T-cell (primary cell): ENCODE measurements around the gene WWP2. TPM values are rescaled to one million over a fixed set of nuclear protein-coding genes. Genes with fewer than 3 reads are reported as not detected.
"Not testable (repeated sequence)": the region's sequence is repeated elsewhere in the genome, so short reads cannot be mapped to it uniquely, and the experiment has no call there.

Experiments
- ATAC-seq, 4 experiments: fragments of 200-7000 bp in 3 of 4; fragments of 150-1000 bp in 1 of 4; cut with Tn5 transposase; replicated peaks in 1 of 4; 1 replicate in 3 of 4; 2 replicates in 1 of 4; pipeline ENCODE4 v1.10.0; 2021; ENCODE audit warnings: moderate library complexity in 3 of 4, mild to moderate bottlenecking in 2 of 4, moderate number of reproducible peaks in 1 of 4
- CTCF ChIA-PET, 2 donors: fragments of 300-600 bp; sonication (Branson Sonifier 250); formaldehyde crosslinking; loops; one replicate each; lab custom pipeline; 2022; ENCODE audit warnings: antibody characterized with exemption in 2 of 2; lab: Charles Lee
- POLR2A ChIA-PET, 2 donors: fragments of 300-600 bp; sonication (Branson Sonifier 250); formaldehyde crosslinking; loops; one replicate each; lab custom pipeline; 2022; ENCODE audit warnings: antibody characterized with exemption in 2 of 2; lab: Charles Lee
- DNase-seq, 35 experiments: peaks; one replicate each; pipeline versions ENCODE4 v3.0.0 to v3.0.0-alpha.2; 2013 to 2023
- H3K27ac ChIP-seq: one replicate; pipeline ENCODE4 v1.5.1; 2013; ENCODE audit warnings: low read length
- H3K27me3 ChIP-seq, 2 experiments: replicated peaks in 1 of 2; 1 replicate in 1 of 2; 2 replicates in 1 of 2; pipeline versions ENCODE4 v1.6.1 to v1.7.0; 2013; ENCODE audit warnings: low read length in 1 of 2, mixed read lengths in 1 of 2; ENCODE audit not compliant: control insufficient read depth in 2 of 2, insufficient read depth in 2 of 2; ENCODE audit errors: extremely low read depth in 1 of 2
- H3K36me3 ChIP-seq, 2 donors: 1 replicate in 1 of 2; 2 replicates in 1 of 2; pipeline versions ENCODE4 v1.6.1 to v1.7.0; 2013; ENCODE audit warnings: low read length in 1 of 2; ENCODE audit not compliant: control insufficient read depth in 2 of 2, insufficient read depth in 1 of 2; ENCODE audit errors: extremely low read depth in 1 of 2
- H3K4me1 ChIP-seq, 2 experiments: 1 replicate in 1 of 2; 2 replicates in 1 of 2; pipeline versions ENCODE4 v1.6.1 to v1.7.0; 2013; ENCODE audit warnings: low read length in 2 of 2, mixed read lengths in 1 of 2; ENCODE audit not compliant: insufficient read depth in 2 of 2, control insufficient read depth in 1 of 2; ENCODE audit errors: extremely low read depth in 1 of 2
- H3K4me3 ChIP-seq, 2 donors: 1 replicate in 1 of 2; 2 replicates in 1 of 2; pipeline versions ENCODE4 v1.5.1 to v1.7.0; 2013; ENCODE audit warnings: mild to moderate bottlenecking in 2 of 2, low read length in 1 of 2, moderate library complexity in 1 of 2; ENCODE audit not compliant: control insufficient read depth in 1 of 2; ENCODE audit errors: extremely low read depth in 1 of 2
- H3K9me3 ChIP-seq: 2 replicates; pipeline ENCODE4 v1.7.0; 2013
- H3K27ac Mint-ChIP-seq, 2 donors: one replicate each; pipeline ENCODE4 v1.8.0; 2020 to 2021; ENCODE audit warnings: mild to moderate bottlenecking in 2 of 2, mixed read lengths in 2 of 2
- H3K27me3 Mint-ChIP-seq, 2 donors: one replicate each; pipeline ENCODE4 v1.8.0; 2021 to 2022; ENCODE audit warnings: mixed read lengths in 2 of 2
- H3K36me3 Mint-ChIP-seq: one replicate; pipeline ENCODE4 v1.8.0; 2021; ENCODE audit warnings: mixed read lengths
- H3K4me1 Mint-ChIP-seq, 3 donors: one replicate each; pipeline ENCODE4 v1.8.0; 2020 to 2022; ENCODE audit warnings: mixed read lengths in 3 of 3, mild to moderate bottlenecking in 1 of 3
- H3K4me3 Mint-ChIP-seq, 3 donors: one replicate each; pipeline ENCODE4 v1.8.0; 2020 to 2022; ENCODE audit warnings: mild to moderate bottlenecking in 3 of 3, mixed read lengths in 3 of 3, moderate library complexity in 3 of 3
- H3K9me3 Mint-ChIP-seq, 3 donors: one replicate each; pipeline ENCODE4 v1.8.0; 2020 to 2022; ENCODE audit warnings: mixed read lengths in 3 of 3
- WGBS: methylation state at CpG from one replicate; pipeline ENCODE4 v1.1.5; 2013; ENCODE audit warnings: missing lambda C conversion rate; ENCODE audit not compliant: insufficient coverage; 5-methylcytosine and 5-hydroxymethylcytosine counted together
- total RNA-seq, 35 experiments: library from RNA in 6 of 35; stranded (reverse) in 6 of 35; fragments of 120-200 nt in 1 of 35; gene quantifications; one replicate each; pipeline versions ENCODE4 v1.2.1 to v1.2.4 and lab custom pipeline; 2013 to 2026

The WWP2 gene
- total RNA-seq, 5 donors from 2014 or later (not counting 1 experiment from before 2014, with no cell fraction given), result 55.3 to 78.5 (median 66.4) TPM

- H3K4me1 ChIP-seq, H3K27me3 ChIP-seq, H3K36me3 Mint-ChIP-seq, H3K4me3 ChIP-seq, H3K9me3 Mint-ChIP-seq, H3K9me3 ChIP-seq, POLR2A ChIA-PET, H3K4me3 Mint-ChIP-seq, H3K36me3 ChIP-seq, DNase-seq, H3K27me3 Mint-ChIP-seq, CTCF ChIA-PET, H3K27ac Mint-ChIP-seq, H3K4me1 Mint-ChIP-seq, H3K27ac ChIP-seq: not testable (repeated sequence)
- WGBS, result no CpG with 5 or more reads among the region's 26 CpGs
- ATAC-seq, result peak in 1 of 4 experiments; percentile 17
Observed at GRCh38 chr16:69951017-69951671, 189.0 kb downstream of the WWP2 start, which contains the start of gene CLEC18A. TSS of gene CLEC18A (plus strand) at chr16:69951334. CDS start at chr16:69951367, 33 bp downstream.

- no CpG with 5 or more reads among the region's 14 CpGs for WGBS
- not testable (repeated sequence) for H3K27ac Mint-ChIP-seq, ATAC-seq
Observed at GRCh38 chr16:69951672-69952031, 189.5 kb downstream of the WWP2 start.

GRCh38 chr16:69952116-69952515 is 190.0 kb downstream of the WWP2 start:
- H3K4me1 Mint-ChIP-seq, H3K9me3 Mint-ChIP-seq, DNase-seq, H3K4me3 ChIP-seq, H3K27me3 Mint-ChIP-seq, CTCF ChIA-PET, H3K9me3 ChIP-seq, H3K27me3 ChIP-seq, H3K27ac Mint-ChIP-seq, H3K36me3 ChIP-seq, H3K36me3 Mint-ChIP-seq, H3K4me1 ChIP-seq, H3K4me3 Mint-ChIP-seq, ATAC-seq, H3K27ac ChIP-seq, POLR2A ChIA-PET: not testable (repeated sequence)
- WGBS, result no CpG with 5 or more reads among the region's 15 CpGs

More at GRCh38 chr16:69951672-69952031, 189.5 kb downstream of the WWP2 start:
- H3K4me1 Mint-ChIP-seq, H3K4me3 ChIP-seq, H3K9me3 ChIP-seq, H3K9me3 Mint-ChIP-seq, H3K36me3 ChIP-seq, CTCF ChIA-PET, DNase-seq, H3K36me3 Mint-ChIP-seq, H3K27me3 ChIP-seq, H3K4me3 Mint-ChIP-seq, H3K27ac ChIP-seq, H3K4me1 ChIP-seq, POLR2A ChIA-PET, H3K27me3 Mint-ChIP-seq: not testable (repeated sequence)

- H3K9me3 ChIP-seq, H3K4me1 ChIP-seq, DNase-seq, H3K4me1 Mint-ChIP-seq, H3K27me3 Mint-ChIP-seq, H3K36me3 Mint-ChIP-seq, POLR2A ChIA-PET, ATAC-seq, H3K4me3 Mint-ChIP-seq, H3K9me3 Mint-ChIP-seq, H3K4me3 ChIP-seq, H3K27ac ChIP-seq, H3K27me3 ChIP-seq, H3K36me3 ChIP-seq, H3K27ac Mint-ChIP-seq, CTCF ChIA-PET: not testable (repeated sequence)
- WGBS, result no CpG with 5 or more reads among the region's 24 CpGs
Observed at GRCh38 chr16:69952572-69953355, 190.6 kb downstream of the WWP2 start.

- H3K27ac Mint-ChIP-seq, H3K9me3 ChIP-seq, H3K9me3 Mint-ChIP-seq, POLR2A ChIA-PET, H3K4me3 Mint-ChIP-seq, H3K27ac ChIP-seq, H3K27me3 ChIP-seq, H3K4me1 ChIP-seq, H3K36me3 Mint-ChIP-seq, CTCF ChIA-PET, ATAC-seq, H3K36me3 ChIP-seq, H3K4me3 ChIP-seq, H3K4me1 Mint-ChIP-seq, DNase-seq, H3K27me3 Mint-ChIP-seq: not testable (repeated sequence)
- no CpG with 5 or more reads among the region's 13 CpGs for WGBS
Observed at GRCh38 chr16:69954241-69954640, 192.1 kb downstream of the WWP2 start.

GRCh38 chr16:69963312-69963711 is 201.2 kb downstream of the WWP2 start:
- H3K4me3 Mint-ChIP-seq, POLR2A ChIA-PET, H3K27me3 ChIP-seq, H3K27ac Mint-ChIP-seq, H3K36me3 Mint-ChIP-seq, H3K4me3 ChIP-seq, H3K9me3 Mint-ChIP-seq, H3K4me1 ChIP-seq, H3K27ac ChIP-seq, H3K4me1 Mint-ChIP-seq, H3K9me3 ChIP-seq, CTCF ChIA-PET, H3K36me3 ChIP-seq, ATAC-seq, H3K27me3 Mint-ChIP-seq, DNase-seq: not testable (repeated sequence)
- WGBS, result no CpG with 5 or more reads among the region's 9 CpGs
